ENCODE results near the gene NFYB.
"Not testable (repeated sequence)": the region's sequence is repeated elsewhere in the genome, so short reads cannot be mapped to it uniquely, and the experiment has no call there.

The NFYB gene

GRCh38 chr12:104163028-104163427 lies 25.0 kb upstream of the NFYB start:
- not testable (repeated sequence) for H3K4me3 ChIP-seq (ENCODE audit: low read depth in 1 of 5, low read length in 5 of 5); H3K27ac ChIP-seq (ENCODE audit: low read depth, low read length); H3K9me3 ChIP-seq (ENCODE audit: control insufficient read depth in 5 of 5, low read length in 5 of 5); H3K9ac ChIP-seq (ENCODE audit: low read length in 5 of 5); H3K36me3 ChIP-seq (ENCODE audit: control insufficient read depth in 5 of 5, insufficient read depth in 5 of 5, low read length in 5 of 5); H3K27me3 ChIP-seq (ENCODE audit: control insufficient read depth in 5 of 5, insufficient read depth in 4 of 5, low read length in 5 of 5)
- H3K4me1 ChIP-seq (ENCODE audit: control insufficient read depth in 5 of 5, insufficient read depth in 5 of 5, low read length in 5 of 5) = peaks cover 0 to 16% (median 0%) of the 10 kb centered on the region in 5 donors

- Histone ChIP-seq H3K27me3 (ENCODE audit: control insufficient read depth in 5 of 5, insufficient read depth in 4 of 5, low read length in 5 of 5) (no peaks in the 10 kb centered on the region), H3K27ac (ENCODE audit: low read depth, low read length) (no peak overlapping the region), H3K36me3 (ENCODE audit: control insufficient read depth in 5 of 5, insufficient read depth in 5 of 5, low read length in 5 of 5) (no peaks in the 10 kb centered on the region), H3K9ac (ENCODE audit: low read length in 5 of 5) (no peak overlapping the region), H3K4me3 (ENCODE audit: low read depth in 1 of 5, low read length in 5 of 5) (no peak overlapping the region), H3K4me1 (ENCODE audit: control insufficient read depth in 5 of 5, insufficient read depth in 5 of 5, low read length in 5 of 5) (no peaks in the 10 kb centered on the region), H3K9me3 (ENCODE audit: control insufficient read depth in 5 of 5, low read length in 5 of 5) (no peaks in the 10 kb centered on the region)
These were observed 17.9 kb upstream of the NFYB start for GRCh38 chr12:104155711-104156555.

DNA sequence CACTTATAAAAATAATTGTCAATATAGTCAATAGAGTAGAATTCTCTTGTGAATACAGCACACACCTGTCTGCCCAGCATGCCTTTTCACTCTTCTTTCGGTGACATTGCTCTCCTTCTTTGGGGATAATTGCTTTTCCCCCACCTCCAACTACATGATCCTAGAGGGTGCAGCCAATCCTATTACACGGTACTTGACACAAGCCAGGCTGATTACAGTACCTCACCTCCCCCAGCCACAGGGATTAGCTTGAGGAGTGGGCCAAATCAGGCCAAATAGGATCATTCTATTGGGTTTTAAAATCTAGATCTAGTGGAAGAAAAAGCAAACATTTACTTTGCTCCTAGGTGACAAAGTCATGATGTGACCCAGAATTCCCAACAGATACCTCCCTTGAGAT lies 16.8 kb upstream of the NFYB start:
- no peak overlapping the region for H3K4me3 ChIP-seq (ENCODE audit: low read depth in 1 of 5, low read length in 5 of 5)
- no peaks in the 10 kb centered on the region for H3K4me1 ChIP-seq (ENCODE audit: control insufficient read depth in 5 of 5, insufficient read depth in 5 of 5, low read length in 5 of 5)
- no peaks in the 10 kb centered on the region for H3K36me3 ChIP-seq (ENCODE audit: control insufficient read depth in 5 of 5, insufficient read depth in 5 of 5, low read length in 5 of 5)
- no peak overlapping the region for H3K27ac ChIP-seq (ENCODE audit: low read depth, low read length)
- H3K9ac ChIP-seq (ENCODE audit: low read length in 5 of 5) = no peak overlapping the region
- no peaks in the 10 kb centered on the region for H3K27me3 ChIP-seq (ENCODE audit: control insufficient read depth in 5 of 5, insufficient read depth in 4 of 5, low read length in 5 of 5)
- no peaks in the 10 kb centered on the region for H3K9me3 ChIP-seq (ENCODE audit: control insufficient read depth in 5 of 5, low read length in 5 of 5)

- Histone ChIP-seq H3K4me3 (ENCODE audit: low read depth in 1 of 5, low read length in 5 of 5) (no peak overlapping the region), H3K27me3 (ENCODE audit: control insufficient read depth in 5 of 5, insufficient read depth in 4 of 5, low read length in 5 of 5) (no peaks in the 10 kb centered on the region), H3K9ac (ENCODE audit: low read length in 5 of 5) (no peak overlapping the region), H3K9me3 (ENCODE audit: control insufficient read depth in 5 of 5, low read length in 5 of 5) (no peaks in the 10 kb centered on the region), H3K27ac (ENCODE audit: low read depth, low read length) (no peak overlapping the region), H3K4me1 (ENCODE audit: control insufficient read depth in 5 of 5, insufficient read depth in 5 of 5, low read length in 5 of 5) (no peaks in the 10 kb centered on the region), H3K36me3 (ENCODE audit: control insufficient read depth in 5 of 5, insufficient read depth in 5 of 5, low read length in 5 of 5) (no peaks in the 10 kb centered on the region)
These were observed 16.3 kb upstream of the NFYB start for GRCh38 chr12:104154286-104154685.

GRCh38 chr12:104152685-104153241 lies 14.8 kb upstream of the NFYB start:
- H3K36me3 ChIP-seq (ENCODE audit: control insufficient read depth in 5 of 5, insufficient read depth in 5 of 5, low read length in 5 of 5) = no peaks in the 10 kb centered on the region
- H3K4me3 ChIP-seq (ENCODE audit: low read depth in 1 of 5, low read length in 5 of 5) = no peak overlapping the region
- no peaks in the 10 kb centered on the region for H3K27me3 ChIP-seq (ENCODE audit: control insufficient read depth in 5 of 5, insufficient read depth in 4 of 5, low read length in 5 of 5)
- H3K9ac ChIP-seq (ENCODE audit: low read length in 5 of 5) = no peak overlapping the region
- no peaks in the 10 kb centered on the region for H3K9me3 ChIP-seq (ENCODE audit: control insufficient read depth in 5 of 5, low read length in 5 of 5)
- no peaks in the 10 kb centered on the region for H3K4me1 ChIP-seq (ENCODE audit: control insufficient read depth in 5 of 5, insufficient read depth in 5 of 5, low read length in 5 of 5)
- H3K27ac ChIP-seq (ENCODE audit: low read depth, low read length) = no peak overlapping the region

DNA sequence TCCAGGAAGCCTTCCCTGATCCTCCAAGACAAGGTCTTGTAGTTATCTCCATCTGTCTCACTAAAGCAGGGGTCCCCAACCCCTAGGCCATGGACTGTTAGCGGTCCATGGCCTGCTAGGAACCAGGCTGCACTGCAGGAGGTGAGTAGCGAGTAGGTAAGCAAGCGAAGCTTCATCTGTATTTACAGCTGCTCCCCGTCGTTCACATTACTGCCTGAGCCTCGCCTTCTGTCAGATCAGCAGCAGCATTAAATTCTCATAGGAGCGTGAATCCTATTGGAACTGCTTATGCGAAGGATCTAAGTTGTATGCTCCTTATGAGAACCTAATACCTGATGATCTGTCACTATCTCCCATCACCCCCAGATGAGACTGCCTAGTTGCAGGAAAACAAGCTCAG lies 12.4 kb upstream of the NFYB start:
- no peaks in the 10 kb centered on the region for H3K4me1 ChIP-seq (ENCODE audit: control insufficient read depth in 5 of 5, insufficient read depth in 5 of 5, low read length in 5 of 5)
- no peaks in the 10 kb centered on the region for H3K9me3 ChIP-seq (ENCODE audit: control insufficient read depth in 5 of 5, low read length in 5 of 5)
- no peak overlapping the region for H3K27ac ChIP-seq (ENCODE audit: low read depth, low read length)
- no peaks in the 10 kb centered on the region for H3K36me3 ChIP-seq (ENCODE audit: control insufficient read depth in 5 of 5, insufficient read depth in 5 of 5, low read length in 5 of 5)
- H3K9ac ChIP-seq (ENCODE audit: low read length in 5 of 5) = no peak overlapping the region
- no peak overlapping the region for H3K4me3 ChIP-seq (ENCODE audit: low read depth in 1 of 5, low read length in 5 of 5)
- no peaks in the 10 kb centered on the region for H3K27me3 ChIP-seq (ENCODE audit: control insufficient read depth in 5 of 5, insufficient read depth in 4 of 5, low read length in 5 of 5)

DNA sequence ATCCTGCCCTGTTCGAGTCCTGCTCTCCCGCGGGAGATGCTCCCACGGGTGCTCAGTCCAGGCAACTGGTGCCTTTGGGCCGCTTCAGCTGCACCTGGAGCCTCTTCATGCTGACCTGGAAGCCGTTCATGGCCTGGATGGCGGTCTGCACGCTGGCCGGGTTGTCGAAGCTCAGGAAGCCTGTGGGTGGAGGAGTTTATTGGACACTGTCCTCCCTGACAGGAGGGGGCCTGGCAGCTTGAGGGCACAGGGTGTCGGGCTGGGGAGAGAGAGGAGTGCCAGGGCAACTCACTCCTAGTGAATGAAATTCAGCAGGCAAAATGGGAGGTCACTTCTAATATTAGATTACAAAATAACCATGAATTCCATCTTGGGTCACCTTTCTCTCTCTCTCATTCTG lies 9.3 kb upstream of the NFYB start:
- H3K27ac ChIP-seq (ENCODE audit: low read depth, low read length) = no peak overlapping the region
- H3K4me3 ChIP-seq (ENCODE audit: low read depth in 1 of 5, low read length in 5 of 5) = no peak overlapping the region
- no peaks in the 10 kb centered on the region for H3K27me3 ChIP-seq (ENCODE audit: control insufficient read depth in 5 of 5, insufficient read depth in 4 of 5, low read length in 5 of 5)
- no peaks in the 10 kb centered on the region for H3K4me1 ChIP-seq (ENCODE audit: control insufficient read depth in 5 of 5, insufficient read depth in 5 of 5, low read length in 5 of 5)
- no peak overlapping the region for H3K9ac ChIP-seq (ENCODE audit: low read length in 5 of 5)
- no peaks in the 10 kb centered on the region for H3K9me3 ChIP-seq (ENCODE audit: control insufficient read depth in 5 of 5, low read length in 5 of 5)
- H3K36me3 ChIP-seq (ENCODE audit: control insufficient read depth in 5 of 5, insufficient read depth in 5 of 5, low read length in 5 of 5) = no peaks in the 10 kb centered on the region

DNA sequence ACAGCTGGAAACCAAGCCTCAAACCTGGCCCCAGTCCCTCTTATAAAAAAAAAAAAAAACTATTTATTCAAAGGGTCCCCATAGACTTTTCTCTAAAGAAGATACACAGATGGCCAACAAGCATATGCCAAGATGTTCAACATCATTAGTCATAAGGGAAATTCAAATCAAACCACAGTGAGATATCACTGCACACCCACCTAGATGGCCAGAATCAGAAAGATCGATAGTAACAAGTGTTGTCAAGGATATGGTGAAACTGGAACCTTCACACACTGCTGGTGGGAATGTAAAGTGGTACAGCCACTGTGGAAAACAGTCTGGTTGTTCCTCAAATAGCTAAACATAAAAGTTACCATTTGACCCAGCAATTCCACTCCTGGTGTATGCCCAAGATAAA lies 5.9 kb upstream of the NFYB start:
- Histone ChIP-seq H3K36me3 (ENCODE audit: control insufficient read depth in 5 of 5, insufficient read depth in 5 of 5, low read length in 5 of 5) (no peaks in the 10 kb centered on the region), H3K4me3 (ENCODE audit: low read depth in 1 of 5, low read length in 5 of 5) (no peak overlapping the region), H3K27me3 (ENCODE audit: control insufficient read depth in 5 of 5, insufficient read depth in 4 of 5, low read length in 5 of 5) (no peaks in the 10 kb centered on the region), H3K4me1 (ENCODE audit: control insufficient read depth in 5 of 5, insufficient read depth in 5 of 5, low read length in 5 of 5) (peaks cover 0 to 3% (median 3%) of the 10 kb centered on the region in 5 donors), H3K27ac (ENCODE audit: low read depth, low read length) (no peak overlapping the region), H3K9me3 (ENCODE audit: control insufficient read depth in 5 of 5, low read length in 5 of 5) (no peaks in the 10 kb centered on the region), H3K9ac (ENCODE audit: low read length in 5 of 5) (no peak overlapping the region)

DNA sequence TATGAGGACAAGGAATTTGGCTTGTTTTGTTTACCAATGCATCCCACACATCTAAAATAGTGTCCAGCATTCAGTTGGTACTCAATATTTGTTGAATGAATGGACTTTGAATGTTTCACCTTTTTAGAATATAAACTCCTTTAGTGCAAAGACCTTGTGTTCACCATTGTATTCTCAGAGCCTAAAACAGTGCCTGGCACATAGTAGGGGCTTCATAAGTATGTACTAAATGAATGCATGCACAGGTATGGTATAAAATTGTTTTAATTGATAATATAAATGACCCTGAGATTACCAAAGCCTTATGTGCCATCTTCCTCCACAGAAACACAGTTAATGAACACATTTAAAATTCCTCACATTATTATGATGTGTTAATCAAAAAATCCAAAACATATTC lies 5.0 kb upstream of the NFYB start:
- no peaks in the 10 kb centered on the region for H3K36me3 ChIP-seq (ENCODE audit: control insufficient read depth in 5 of 5, insufficient read depth in 5 of 5, low read length in 5 of 5)
- H3K27me3 ChIP-seq (ENCODE audit: control insufficient read depth in 5 of 5, insufficient read depth in 4 of 5, low read length in 5 of 5) = no peaks in the 10 kb centered on the region
- no peak overlapping the region for H3K4me3 ChIP-seq (ENCODE audit: low read depth in 1 of 5, low read length in 5 of 5)
- no peak overlapping the region for H3K27ac ChIP-seq (ENCODE audit: low read depth, low read length)
- no peak overlapping the region for H3K9ac ChIP-seq (ENCODE audit: low read length in 5 of 5)
- H3K4me1 ChIP-seq (ENCODE audit: control insufficient read depth in 5 of 5, insufficient read depth in 5 of 5, low read length in 5 of 5) = peaks cover 0 to 11% (median 9%) of the 10 kb centered on the region in 5 donors
- no peaks in the 10 kb centered on the region for H3K9me3 ChIP-seq (ENCODE audit: control insufficient read depth in 5 of 5, low read length in 5 of 5)

- Histone ChIP-seq H3K9me3 (ENCODE audit: control insufficient read depth in 5 of 5, low read length in 5 of 5) (no peaks in the 10 kb centered on the region), H3K4me1 (ENCODE audit: control insufficient read depth in 5 of 5, insufficient read depth in 5 of 5, low read length in 5 of 5) (peaks cover 0 to 11% (median 9%) of the 10 kb centered on the region in 5 donors), H3K9ac (ENCODE audit: low read length in 5 of 5) (no peak overlapping the region), H3K36me3 (ENCODE audit: control insufficient read depth in 5 of 5, insufficient read depth in 5 of 5, low read length in 5 of 5) (no peaks in the 10 kb centered on the region), H3K27me3 (ENCODE audit: control insufficient read depth in 5 of 5, insufficient read depth in 4 of 5, low read length in 5 of 5) (no peaks in the 10 kb centered on the region), H3K4me3 (ENCODE audit: low read depth in 1 of 5, low read length in 5 of 5) (no peak overlapping the region), H3K27ac (ENCODE audit: low read depth, low read length) (no peak overlapping the region)
These were observed 4.5 kb upstream of the NFYB start for GRCh38 chr12:104142543-104142942.

Data from subcutaneous abdominal adipose tissue (tissue), 5 donors.